ENCODE results near the gene TTC23L.

DNA sequence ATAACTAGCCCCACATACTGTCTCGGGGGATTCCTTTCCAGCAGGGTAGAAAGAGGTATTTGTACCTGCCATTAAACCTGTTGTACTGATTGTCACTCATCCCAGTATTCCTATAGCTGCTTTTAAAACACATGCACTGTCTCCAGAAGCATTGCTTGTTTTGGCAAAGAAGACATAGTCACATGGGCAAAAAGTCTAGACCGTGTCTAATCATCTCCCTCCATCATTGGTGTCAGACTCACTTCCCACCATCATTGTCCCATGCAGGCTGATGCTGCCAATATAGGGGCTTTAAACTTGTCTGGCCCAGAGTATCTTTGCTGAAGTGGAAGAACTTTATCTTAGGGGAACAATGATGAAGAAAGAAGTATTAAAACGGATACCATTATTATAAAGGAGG lies 103.0 kb downstream of the TTC23L start:
- TF ChIP-seq, protein P1, sequence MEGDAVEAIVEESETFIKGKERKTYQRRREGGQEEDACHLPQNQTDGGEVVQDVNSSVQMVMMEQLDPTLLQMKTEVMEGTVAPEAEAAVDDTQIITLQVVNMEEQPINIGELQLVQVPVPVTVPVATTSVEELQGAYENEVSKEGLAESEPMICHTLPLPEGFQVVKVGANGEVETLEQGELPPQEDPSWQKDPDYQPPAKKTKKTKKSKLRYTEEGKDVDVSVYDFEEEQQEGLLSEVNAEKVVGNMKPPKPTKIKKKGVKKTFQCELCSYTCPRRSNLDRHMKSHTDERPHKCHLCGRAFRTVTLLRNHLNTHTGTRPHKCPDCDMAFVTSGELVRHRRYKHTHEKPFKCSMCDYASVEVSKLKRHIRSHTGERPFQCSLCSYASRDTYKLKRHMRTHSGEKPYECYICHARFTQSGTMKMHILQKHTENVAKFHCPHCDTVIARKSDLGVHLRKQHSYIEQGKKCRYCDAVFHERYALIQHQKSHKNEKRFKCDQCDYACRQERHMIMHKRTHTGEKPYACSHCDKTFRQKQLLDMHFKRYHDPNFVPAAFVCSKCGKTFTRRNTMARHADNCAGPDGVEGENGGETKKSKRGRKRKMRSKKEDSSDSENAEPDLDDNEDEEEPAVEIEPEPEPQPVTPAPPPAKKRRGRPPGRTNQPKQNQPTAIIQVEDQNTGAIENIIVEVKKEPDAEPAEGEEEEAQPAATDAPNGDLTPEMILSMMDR (IDR thresholded peaks at IDR 0.05), result no peak
- TF ChIP-seq POLR2A (IDR thresholded peaks at IDR 0.05) (no peak), POLR2AphosphoS5 (IDR thresholded peaks at IDR 0.05) (no peak)

All from suprapubic skin (tissue), 4 donors.